ENCODE results near the gene DDX10. TPM values are rescaled to one million over a fixed set of nuclear protein-coding genes. Genes with fewer than 3 reads are reported as not detected.

The DDX10 gene
- polyA plus RNA-seq, 1 experiment = 11.0 TPM

DNA sequence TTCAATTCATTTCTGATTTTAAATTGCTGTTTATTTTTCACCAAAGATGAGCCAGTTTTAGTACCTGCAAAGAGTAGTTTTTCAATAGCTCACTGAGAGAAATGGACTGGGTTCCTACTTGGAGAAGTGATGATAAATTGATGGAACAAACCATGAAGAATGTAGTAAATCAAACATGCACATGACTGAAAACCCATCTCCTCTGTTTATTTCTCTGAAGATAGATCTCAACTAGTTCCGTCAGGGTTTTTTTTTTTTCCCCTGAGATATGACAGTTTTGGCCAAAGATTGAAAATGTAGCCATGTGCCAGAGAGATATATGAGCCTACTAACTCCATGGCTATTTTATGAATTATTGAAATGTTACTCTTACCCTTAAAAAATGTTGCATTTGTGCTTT is 239.6 kb downstream of the DDX10 start:
- ChIA-PET CTCF (interaction anchor here (0.6 kb wide), 1 partner anchor 1048 kb away, joined by 3 read pairs; no protein-coding TSS in a partner anchor), POLR2A (no interaction called here)
- TF ChIP-seq, protein P1, sequence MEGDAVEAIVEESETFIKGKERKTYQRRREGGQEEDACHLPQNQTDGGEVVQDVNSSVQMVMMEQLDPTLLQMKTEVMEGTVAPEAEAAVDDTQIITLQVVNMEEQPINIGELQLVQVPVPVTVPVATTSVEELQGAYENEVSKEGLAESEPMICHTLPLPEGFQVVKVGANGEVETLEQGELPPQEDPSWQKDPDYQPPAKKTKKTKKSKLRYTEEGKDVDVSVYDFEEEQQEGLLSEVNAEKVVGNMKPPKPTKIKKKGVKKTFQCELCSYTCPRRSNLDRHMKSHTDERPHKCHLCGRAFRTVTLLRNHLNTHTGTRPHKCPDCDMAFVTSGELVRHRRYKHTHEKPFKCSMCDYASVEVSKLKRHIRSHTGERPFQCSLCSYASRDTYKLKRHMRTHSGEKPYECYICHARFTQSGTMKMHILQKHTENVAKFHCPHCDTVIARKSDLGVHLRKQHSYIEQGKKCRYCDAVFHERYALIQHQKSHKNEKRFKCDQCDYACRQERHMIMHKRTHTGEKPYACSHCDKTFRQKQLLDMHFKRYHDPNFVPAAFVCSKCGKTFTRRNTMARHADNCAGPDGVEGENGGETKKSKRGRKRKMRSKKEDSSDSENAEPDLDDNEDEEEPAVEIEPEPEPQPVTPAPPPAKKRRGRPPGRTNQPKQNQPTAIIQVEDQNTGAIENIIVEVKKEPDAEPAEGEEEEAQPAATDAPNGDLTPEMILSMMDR (IDR thresholded peaks at IDR 0.05; ENCODE audit: insufficient read depth, low read depth, low read length) = no peak
- H3K27me3 ChIP-seq (ENCODE audit: control insufficient read depth, insufficient read depth, low read length) = no peaks in the 10 kb centered on the region
- H3K36me3 ChIP-seq (ENCODE audit: control insufficient read depth, insufficient read depth, low read length) = no peaks in the 10 kb centered on the region
- H3K4me3 ChIP-seq (ENCODE audit: low read depth, low read length) = no peak overlapping the region
- DNase-seq (ENCODE audit: low read depth) = no peak

DNA sequence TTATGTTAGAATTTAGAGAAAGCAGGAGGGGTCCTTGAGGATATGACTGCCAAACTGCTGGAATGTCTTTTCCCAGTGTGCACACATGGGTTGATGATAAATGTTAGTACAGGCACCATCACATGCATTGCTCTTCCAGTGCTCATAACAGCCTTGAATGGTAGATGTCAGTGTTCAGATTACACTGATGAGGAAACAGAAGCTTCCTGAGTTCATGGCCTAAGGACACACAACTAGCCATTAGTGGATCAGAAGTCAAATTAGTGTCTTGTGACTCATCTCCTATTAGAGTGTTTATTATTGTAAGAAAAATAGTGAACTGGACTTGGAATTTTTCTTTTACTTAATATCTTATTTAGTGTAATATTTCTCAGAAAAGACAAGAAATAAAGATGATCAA is 241.5 kb downstream of the DDX10 start:
- TF ChIP-seq, protein P1 (IDR thresholded peaks at IDR 0.05; ENCODE audit: insufficient read depth, low read depth, low read length) = no peak
- Histone ChIP-seq H3K36me3 (ENCODE audit: control insufficient read depth, insufficient read depth, low read length) (no peaks in the 10 kb centered on the region), H3K27me3 (ENCODE audit: control insufficient read depth, insufficient read depth, low read length) (no peaks in the 10 kb centered on the region), H3K4me3 (ENCODE audit: low read depth, low read length) (no peak overlapping the region)
- DNase-seq (ENCODE audit: low read depth) = no peak
- ChIA-PET POLR2A (no interaction called here), CTCF (no interaction called here)

GRCh38 chr11:108906826-108907225 is 242.0 kb downstream of the DDX10 start:
- TF ChIP-seq, protein P1 (IDR thresholded peaks at IDR 0.05; ENCODE audit: insufficient read depth, low read depth, low read length) = no peak
- ChIA-PET POLR2A (interaction anchor here (0.6 kb wide), 1 partner anchor 9 kb away, joined by 9 read pairs; no protein-coding TSS in a partner anchor), CTCF (no interaction called here)
- Histone ChIP-seq H3K27me3 (ENCODE audit: control insufficient read depth, insufficient read depth, low read length) (no peaks in the 10 kb centered on the region), H3K36me3 (ENCODE audit: control insufficient read depth, insufficient read depth, low read length) (no peaks in the 10 kb centered on the region), H3K4me3 (ENCODE audit: low read depth, low read length) (no peak overlapping the region)
- no peak for DNase-seq (ENCODE audit: low read depth)

DNA sequence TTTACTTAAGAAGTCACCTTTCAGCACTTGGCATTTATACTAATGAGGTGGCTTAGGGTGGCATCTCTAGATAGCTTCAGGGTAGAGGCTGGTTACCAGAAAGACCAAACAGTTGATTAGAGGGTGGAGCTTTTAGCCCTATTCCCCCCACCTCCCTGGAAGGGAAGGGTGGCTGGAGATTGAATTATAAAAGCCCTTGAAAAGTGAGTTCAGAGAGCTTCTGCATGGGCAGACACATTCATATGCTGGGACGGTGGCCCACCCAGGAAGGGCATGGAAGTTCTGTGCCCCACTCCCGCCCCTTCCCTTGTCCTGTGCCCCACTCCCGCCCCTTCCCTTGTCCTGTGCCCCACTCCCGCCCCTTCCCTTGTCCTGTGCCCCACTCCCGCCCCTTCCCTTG is 244.2 kb downstream of the DDX10 start:
- Histone ChIP-seq H3K4me3 (ENCODE audit: low read depth, low read length) (no peak overlapping the region), H3K27me3 (ENCODE audit: control insufficient read depth, insufficient read depth, low read length) (no peaks in the 10 kb centered on the region), H3K36me3 (ENCODE audit: control insufficient read depth, insufficient read depth, low read length) (no peaks in the 10 kb centered on the region)
- TF ChIP-seq, protein P1 (IDR thresholded peaks at IDR 0.05; ENCODE audit: insufficient read depth, low read depth, low read length) = no peak
- POLR2A ChIA-PET = no interaction called here
- DNase-seq (ENCODE audit: low read depth) = no peak
- CTCF ChIA-PET = no interaction called here

- DNase-seq (ENCODE audit: low read depth) = no peak
- ChIA-PET POLR2A (no interaction called here), CTCF (no interaction called here)
- Histone ChIP-seq H3K36me3 (ENCODE audit: control insufficient read depth, insufficient read depth, low read length) (no peaks in the 10 kb centered on the region), H3K27me3 (ENCODE audit: control insufficient read depth, insufficient read depth, low read length) (no peaks in the 10 kb centered on the region), H3K4me3 (ENCODE audit: low read depth, low read length) (no peak overlapping the region)
- TF ChIP-seq, protein P1 (IDR thresholded peaks at IDR 0.05; ENCODE audit: insufficient read depth, low read depth, low read length) = no peak
Observed at GRCh38 chr11:108909921-108910320, 245.1 kb downstream of the DDX10 start.
